Neuronal stem cell (in vitro differentiated cells): Measurements from ENCODE around the gene RMND5B.

Source experiments
- DNase-seq: peaks from one replicate; pipeline ENCODE4 v3.0.0-alpha.2; 2013; ENCODE audit warnings: low spot score
- H2AFZ ChIP-seq: one replicate; pipeline ENCODE4 v1.6.1; 2013; ENCODE audit warnings: mild to moderate bottlenecking, low read length, inconsistent platforms
- H2AK5ac ChIP-seq: 2 replicates; pipeline ENCODE4 v1.6.1; 2013; ENCODE audit warnings: low read depth, mild to moderate bottlenecking, inconsistent platforms, low read length, moderate library complexity, mixed read lengths
- H2BK120ac ChIP-seq: 2 replicates; pipeline ENCODE4 v1.6.1; 2013; ENCODE audit warnings: low read depth, mild to moderate bottlenecking, inconsistent platforms, low read length, moderate library complexity, mixed read lengths
- H2BK12ac ChIP-seq: one replicate; pipeline ENCODE4 v1.6.1; 2013; ENCODE audit warnings: low read length, inconsistent platforms
- H2BK15ac ChIP-seq: 2 replicates; pipeline ENCODE4 v1.6.1; 2013; ENCODE audit warnings: mild to moderate bottlenecking, low read length, inconsistent platforms, mixed read lengths
- H2BK5ac ChIP-seq: one replicate; pipeline ENCODE4 v1.6.1; 2013; ENCODE audit warnings: inconsistent platforms, mild to moderate bottlenecking, low read length, moderate library complexity
- H3K14ac ChIP-seq: one replicate; pipeline ENCODE4 v1.6.1; 2013; ENCODE audit warnings: low read length, inconsistent platforms
- H3K18ac ChIP-seq: 2 replicates; pipeline ENCODE4 v1.6.1; 2013; ENCODE audit warnings: low read length, inconsistent platforms
- H3K23ac ChIP-seq: 2 replicates; pipeline ENCODE4 v1.6.1; 2013; ENCODE audit warnings: low read depth, mild to moderate bottlenecking, mixed read lengths, low read length, inconsistent platforms; ENCODE audit not compliant: poor library complexity
- H3K27ac ChIP-seq: replicated peaks from 3 replicates; pipeline ENCODE4 v1.5.1; 2013; ENCODE audit warnings: low read length, inconsistent platforms
- H3K27me3 ChIP-seq, 3 experiments: 2 replicates each; pipeline ENCODE4 v1.6.1; 2013; ENCODE audit warnings: low read length in 3 of 3, mild to moderate bottlenecking in 2 of 3, inconsistent platforms in 1 of 3, low read depth in 1 of 3, mixed read lengths in 1 of 3, moderate library complexity in 1 of 3; ENCODE audit not compliant: control insufficient read depth in 3 of 3, insufficient read depth in 3 of 3
- H3K36me3 ChIP-seq, 2 donors: replicated peaks in 1 of 2; 2 replicates each; pipeline ENCODE4 v1.6.1; 2013; ENCODE audit warnings: low read length in 2 of 2; ENCODE audit not compliant: control insufficient read depth in 2 of 2, insufficient read depth in 2 of 2
- H3K4ac ChIP-seq: 2 replicates; pipeline ENCODE4 v1.6.1; 2013; ENCODE audit warnings: inconsistent platforms, mild to moderate bottlenecking, low read length, moderate library complexity
- H3K4me1 ChIP-seq, 2 donors: 1 replicate in 1 of 2; 2 replicates in 1 of 2; pipeline ENCODE4 v1.6.1; 2013; ENCODE audit warnings: low read length in 2 of 2, low read depth in 1 of 2; ENCODE audit not compliant: control insufficient read depth in 2 of 2, insufficient read depth in 1 of 2
- H3K4me2 ChIP-seq: one replicate; pipeline ENCODE4 v1.6.1; 2013; ENCODE audit warnings: mild to moderate bottlenecking, low read length, inconsistent platforms; ENCODE audit not compliant: insufficient read depth, poor library complexity, severe bottlenecking
- H3K4me3 ChIP-seq, 2 donors: 2 replicates each; pipeline ENCODE4 v1.5.1; 2013; ENCODE audit warnings: low read length in 2 of 2, mild to moderate bottlenecking in 2 of 2, inconsistent platforms in 1 of 2, moderate library complexity in 1 of 2
- H3K79me1 ChIP-seq: one replicate; pipeline ENCODE4 v1.6.1; 2013; ENCODE audit warnings: low read depth, mild to moderate bottlenecking, inconsistent platforms, low read length, moderate library complexity
- H3K9ac ChIP-seq: one replicate; pipeline ENCODE4 v1.6.1; 2013; ENCODE audit warnings: mild to moderate bottlenecking, low read depth, low read length, inconsistent platforms; ENCODE audit not compliant: poor library complexity
- H3K9me3 ChIP-seq, 2 donors: replicated peaks in 1 of 2; 2 replicates each; pipeline versions ENCODE3 to v1.6.1; 2013; ENCODE audit warnings: low read length in 2 of 2, mild to moderate bottlenecking in 2 of 2, inconsistent platforms in 1 of 2, low read depth in 1 of 2, mixed read lengths in 1 of 2, moderate library complexity in 1 of 2; ENCODE audit not compliant: control insufficient read depth in 2 of 2, insufficient read depth in 1 of 2
- H4K8ac ChIP-seq: one replicate; pipeline ENCODE4 v1.6.1; 2013; ENCODE audit warnings: low read depth, mild to moderate bottlenecking, inconsistent platforms, low read length, moderate library complexity
- H4K91ac ChIP-seq: one replicate; pipeline ENCODE4 v1.6.1; 2013; ENCODE audit warnings: low read length, low read depth, mild to moderate bottlenecking, inconsistent platforms; ENCODE audit not compliant: poor library complexity
- WGBS, 2 donors: extraction: QIAGEN DNeasy Blood & Tissue Kit; methylation state at CpG; one replicate each; pipeline ENCODE4 v1.1.7; 2013; ENCODE audit warnings: missing lambda C conversion rate in 2 of 2, mixed read lengths in 1 of 2; ENCODE audit not compliant: insufficient read length in 2 of 2, insufficient replicate concordance in 1 of 2; ENCODE audit errors: extremely low coverage in 2 of 2; 5-methylcytosine and 5-hydroxymethylcytosine counted together

RMND5B gene

GRCh38 chr5:178106086-178106485 lies 24.7 kb upstream of the RMND5B start:
- no peak overlapping the region for H4K8ac ChIP-seq
- DNase-seq: no peak
- no peak overlapping the region for H2BK120ac ChIP-seq
- H3K4me3 ChIP-seq: no peak overlapping the region
- no CpG with 5 or more reads among the region's 4 CpGs for WGBS, 2 donors
- H2BK15ac ChIP-seq: no peak overlapping the region
- H3K9me3 ChIP-seq: no peaks in the 10 kb centered on the region
- no peak overlapping the region for H3K4ac ChIP-seq
- no peak overlapping the region for H3K9ac ChIP-seq
- no peaks in the 10 kb centered on the region for H3K36me3 ChIP-seq
- H3K27ac ChIP-seq: no peak overlapping the region
- no peaks in the 10 kb centered on the region for H3K27me3 ChIP-seq
- no peak overlapping the region for H3K18ac ChIP-seq
- H4K91ac ChIP-seq: no peak overlapping the region
- no peak overlapping the region for H3K4me2 ChIP-seq
- H2AK5ac ChIP-seq: no peak overlapping the region
- H3K23ac ChIP-seq: no peak overlapping the region
- no peak overlapping the region for H3K14ac ChIP-seq
- no peak overlapping the region for H2AFZ ChIP-seq
- H3K79me1 ChIP-seq: no peaks in the 10 kb centered on the region
- no peak overlapping the region for H2BK5ac ChIP-seq
- peaks cover 5% of the 10 kb centered on the region in 2 donors for H3K4me1 ChIP-seq
- no peak overlapping the region for H2BK12ac ChIP-seq

GRCh38 chr5:178106556-178107239 lies 24.1 kb upstream of the RMND5B start:
- H2AFZ ChIP-seq: no peak overlapping the region
- no peak for DNase-seq
- no peak overlapping the region for H3K27ac ChIP-seq
- no peak overlapping the region for H2BK120ac ChIP-seq
- no CpG with 5 or more reads among the region's 13 CpGs for WGBS, 2 donors
- no peak overlapping the region for H3K4me3 ChIP-seq
- no peaks in the 10 kb centered on the region for H3K79me1 ChIP-seq
- H2BK5ac ChIP-seq: no peak overlapping the region
- H3K27me3 ChIP-seq: no peaks in the 10 kb centered on the region
- H4K91ac ChIP-seq: peak overlapping the region; percentile 87
- peaks cover 5% of the 10 kb centered on the region in 2 donors for H3K4me1 ChIP-seq
- no peak overlapping the region for H3K4ac ChIP-seq
- no peak overlapping the region for H3K4me2 ChIP-seq
- no peak overlapping the region for H4K8ac ChIP-seq
- H3K18ac ChIP-seq: peak overlapping the region; percentile 66
- H3K9ac ChIP-seq: no peak overlapping the region
- peak overlapping the region; percentile 15 for H2BK15ac ChIP-seq
- no peak overlapping the region for H2BK12ac ChIP-seq
- no peak overlapping the region for H3K23ac ChIP-seq
- no peak overlapping the region for H3K14ac ChIP-seq
- H3K9me3 ChIP-seq: no peaks in the 10 kb centered on the region
- H3K36me3 ChIP-seq: no peaks in the 10 kb centered on the region
- peak overlapping the region; percentile 96 for H2AK5ac ChIP-seq

GRCh38 chr5:178107756-178108310 lies 23.0 kb upstream of the RMND5B start:
- Histone ChIP-seq H3K9ac (no peak overlapping the region), H4K91ac (no peak overlapping the region), H3K14ac (peak overlapping the region; percentile 66), H3K36me3 (no peaks in the 10 kb centered on the region), H3K27ac (no peak overlapping the region), H3K4ac (no peak overlapping the region), H3K79me1 (no peaks in the 10 kb centered on the region), H2BK120ac (no peak overlapping the region), H2BK5ac (no peak overlapping the region), H2BK12ac (no peak overlapping the region), H3K27me3 (no peaks in the 10 kb centered on the region), H4K8ac (no peak overlapping the region), H3K18ac (no peak overlapping the region), H3K4me3 (no peak overlapping the region), H2BK15ac (peak overlapping the region; percentile 61), H3K4me2 (no peak overlapping the region), H3K4me1 (peaks cover 5% of the 10 kb centered on the region in 2 donors), H2AFZ (peak overlapping the region; percentile 73), H3K23ac (no peak overlapping the region), H3K9me3 (peaks cover 2 to 7% of the 10 kb centered on the region in 2 donors), H2AK5ac (no peak overlapping the region)
- DNase-seq: no peak
- WGBS, 2 donors: no CpG with 5 or more reads among the region's 5 CpGs

DNA sequence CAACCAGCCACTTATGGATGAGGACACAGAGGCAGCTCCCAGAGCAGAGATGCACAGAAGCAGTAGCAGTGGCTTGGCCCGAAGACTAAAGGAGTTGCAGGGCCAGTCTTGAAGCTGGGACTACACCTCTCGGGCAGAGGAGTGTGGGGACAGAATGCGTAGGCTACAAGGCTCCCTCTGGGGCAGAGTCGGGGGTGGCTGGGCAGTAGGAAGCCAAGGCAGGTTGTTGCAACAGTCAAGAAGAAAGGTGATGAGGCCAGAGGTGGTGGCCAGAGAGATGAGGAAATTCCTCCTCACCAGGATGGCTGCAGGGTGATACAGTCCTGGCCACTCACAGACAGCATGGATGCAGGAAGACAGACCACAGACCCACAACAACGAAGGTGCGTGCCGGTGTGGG lies 22.4 kb upstream of the RMND5B start:
- H2BK5ac ChIP-seq: no peak overlapping the region
- H2AFZ ChIP-seq: peak overlapping the region; percentile 73
- H2AK5ac ChIP-seq: peak overlapping the region; percentile 64
- no CpG with 5 or more reads among the region's 7 CpGs for WGBS, 2 donors
- H3K79me1 ChIP-seq: no peaks in the 10 kb centered on the region
- DNase-seq: no peak
- H2BK15ac ChIP-seq: peak overlapping the region; percentile 61
- peak overlapping the region; percentile 64 for H3K9ac ChIP-seq
- no peak overlapping the region for H2BK120ac ChIP-seq
- H3K4ac ChIP-seq: no peak overlapping the region
- H3K27ac ChIP-seq: no peak overlapping the region
- peak overlapping the region; percentile 61 for H3K14ac ChIP-seq
- peak overlapping the region; percentile 52 for H3K18ac ChIP-seq
- H3K9me3 ChIP-seq: peaks cover 2 to 7% of the 10 kb centered on the region in 2 donors
- H3K27me3 ChIP-seq: no peaks in the 10 kb centered on the region
- peak overlapping the region; percentile 44 for H4K8ac ChIP-seq
- H3K4me2 ChIP-seq: no peak overlapping the region
- peaks cover 5% of the 10 kb centered on the region in 2 donors for H3K4me1 ChIP-seq
- H3K23ac ChIP-seq: peak overlapping the region; percentile 52
- H3K36me3 ChIP-seq: no peaks in the 10 kb centered on the region
- H2BK12ac ChIP-seq: no peak overlapping the region
- no peak overlapping the region for H4K91ac ChIP-seq
- no peak overlapping the region for H3K4me3 ChIP-seq
